Ishikawa (cell line): ENCODE data around the gene DOCK3.

Source experiments
- CEBPB ChIP-seq: IDR thresholded peaks from 2 replicates; pipeline ENCODE4 v1.6.1; 2012
- CREB1 ChIP-seq: IDR thresholded peaks from 2 replicates; pipeline ENCODE4 v1.6.1; 2012; ENCODE audit warnings: low read depth
- EGR1 ChIP-seq: IDR thresholded peaks from 2 replicates; pipeline ENCODE4 v1.6.1; 2012
- EP300 ChIP-seq: IDR thresholded peaks from 2 replicates; pipeline ENCODE4 v1.6.1; 2012; ENCODE audit warnings: borderline replicate concordance
- FOXM1 ChIP-seq: IDR thresholded peaks from 2 replicates; pipeline ENCODE4 v1.6.1; 2012; ENCODE audit warnings: low read depth, borderline replicate concordance
- MAX ChIP-seq: IDR thresholded peaks from 2 replicates; pipeline ENCODE4 v1.6.1; 2012
- NFIC ChIP-seq: IDR thresholded peaks from 2 replicates; pipeline ENCODE4 v1.6.1; 2012
- RAD21 ChIP-seq: IDR thresholded peaks from 2 replicates; pipeline ENCODE4 v1.6.1; 2012; ENCODE audit warnings: low read depth
- REST ChIP-seq: IDR thresholded peaks from 2 replicates; pipeline ENCODE4 v1.6.1; 2012; ENCODE audit warnings: low read depth, mild to moderate bottlenecking
- TAF1 ChIP-seq: IDR thresholded peaks from 2 replicates; pipeline ENCODE4 v1.6.1; 2012; ENCODE audit warnings: low read depth, mild to moderate bottlenecking
- TCF12 ChIP-seq: IDR thresholded peaks from 2 replicates; pipeline ENCODE4 v1.6.1; 2012; ENCODE audit warnings: low read depth
- TEAD4 ChIP-seq: IDR thresholded peaks from 2 replicates; pipeline ENCODE4 v1.6.1; 2012
- USF1 ChIP-seq: IDR thresholded peaks from 2 replicates; pipeline ENCODE4 v1.6.1; 2012
- YY1 ChIP-seq: IDR thresholded peaks from 2 replicates; pipeline ENCODE4 v1.6.1; 2012; ENCODE audit warnings: low read depth
- ZBTB7A ChIP-seq: IDR thresholded peaks from 2 replicates; pipeline ENCODE4 v1.6.1; 2012; ENCODE audit warnings: low read depth

DOCK3 gene

GRCh38 chr3:51358981-51359380 is 684.3 kb downstream of the DOCK3 start:
- TF ChIP-seq RAD21 (no peak), TCF12 (no peak), ZBTB7A (no peak), EP300 (no peak), TAF1 (no peak), EGR1 (no peak)

DNA sequence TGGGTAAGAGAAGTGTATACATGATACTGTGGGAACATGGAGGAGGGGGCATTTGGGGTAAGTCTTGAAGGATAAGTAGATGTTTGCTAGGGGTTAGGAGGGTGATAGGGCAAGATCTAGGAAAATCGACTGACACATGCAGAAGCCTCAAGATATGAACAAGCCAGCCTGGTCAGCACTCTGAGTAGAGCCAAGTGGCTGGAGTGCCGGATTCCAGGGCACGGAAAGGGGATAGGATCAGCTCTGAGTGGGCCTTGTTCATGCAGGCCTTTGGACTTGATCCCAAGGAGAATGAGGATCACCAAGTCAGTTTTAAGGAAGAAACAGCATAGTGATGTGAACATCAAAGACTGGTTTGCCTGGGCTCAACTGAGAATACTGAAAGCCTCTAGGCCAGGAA is 686.1 kb downstream of the DOCK3 start:
- TF ChIP-seq RAD21 (no peak), CEBPB (no peak), USF1 (no peak), TEAD4 (no peak), NFIC (no peak), YY1 (no peak), MAX (no peak), TCF12 (no peak), REST (no peak), TAF1 (no peak), CREB1 (no peak), FOXM1 (no peak), EP300 (no peak), EGR1 (no peak), ZBTB7A (no peak)

GRCh38 chr3:51361746-51362145 is 687.0 kb downstream of the DOCK3 start:
- TF ChIP-seq ZBTB7A (no peak), CEBPB (no peak), RAD21 (no peak), NFIC (no peak), YY1 (no peak), CREB1 (no peak), TAF1 (no peak), FOXM1 (no peak), MAX (no peak), EGR1 (no peak), REST (no peak), USF1 (no peak), TEAD4 (no peak), EP300 (no peak)

GRCh38 chr3:51362476-51362875 is 687.7 kb downstream of the DOCK3 start:
- TF ChIP-seq YY1, result no peak
- no peak for TF ChIP-seq MAX
- TF ChIP-seq CEBPB, result no peak
- no peak for TF ChIP-seq FOXM1
- TF ChIP-seq EP300, result no peak
- no peak for TF ChIP-seq CREB1

DNA sequence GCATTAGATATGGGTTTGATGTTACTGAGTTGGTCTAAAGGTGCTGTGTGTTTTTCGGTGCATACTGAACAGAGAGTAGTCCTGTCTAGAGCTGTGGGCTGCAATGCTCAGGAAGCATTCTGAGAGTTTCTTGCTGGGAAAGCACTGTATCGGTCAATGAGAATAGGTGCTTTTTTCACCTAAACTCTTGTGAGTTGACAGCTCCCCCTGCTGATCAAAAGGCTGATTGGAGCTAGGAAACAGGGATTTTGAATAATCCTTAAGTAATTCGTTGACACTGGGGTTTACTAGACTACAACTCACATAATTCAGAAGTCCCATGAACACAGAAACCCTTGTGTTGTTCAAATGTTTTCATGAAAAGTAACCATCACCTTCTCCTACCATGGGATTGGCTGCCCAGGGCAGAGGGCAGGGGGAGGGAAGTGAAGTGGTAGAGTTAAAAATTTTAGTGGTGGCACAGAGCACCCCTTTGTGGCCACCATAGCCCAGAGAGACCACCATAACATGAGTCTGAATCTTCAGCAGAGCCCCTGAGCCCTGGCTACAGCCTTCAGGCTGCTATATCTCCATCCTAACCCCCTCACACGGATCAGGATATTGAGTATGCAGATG is 697.3 kb downstream of the DOCK3 start:
- peak; percentile 91 for TF ChIP-seq RAD21
- no peak for TF ChIP-seq NFIC

DNA sequence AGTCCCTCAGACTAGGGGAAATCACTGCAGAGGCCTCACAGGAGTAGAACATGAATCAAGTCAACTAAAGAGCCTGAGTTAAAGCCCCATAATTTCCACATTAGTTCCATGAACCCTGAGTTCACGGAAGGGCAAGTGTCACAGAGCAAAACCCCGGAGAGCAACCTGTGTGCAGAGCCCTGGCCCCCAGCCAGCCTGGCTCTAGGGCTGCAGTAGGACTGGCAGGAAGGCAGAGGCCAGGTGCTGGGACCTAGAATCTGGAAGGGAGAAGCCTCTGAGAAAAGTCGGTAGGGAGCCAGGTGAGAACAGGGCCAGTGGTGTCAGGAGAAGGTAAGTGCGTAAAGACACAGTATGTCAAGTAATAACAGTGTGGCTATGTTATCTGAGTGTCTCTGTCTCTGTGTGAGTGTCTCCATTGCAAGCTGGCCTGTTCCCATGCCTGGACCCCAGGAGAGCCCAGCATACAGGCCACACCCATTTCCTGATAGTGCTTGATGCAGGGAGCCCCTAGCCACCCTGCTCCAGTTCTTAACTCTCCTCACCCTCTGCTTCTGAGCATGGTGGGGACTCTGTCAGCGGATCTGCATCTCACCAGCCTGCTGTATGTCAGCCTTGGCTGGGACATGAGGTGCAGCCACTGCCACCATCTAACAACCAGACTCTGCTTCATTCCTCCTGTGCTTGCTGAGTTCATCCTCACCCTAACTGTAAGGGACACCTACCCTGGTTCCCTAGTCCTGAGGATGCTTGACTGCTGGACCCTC is 699.1 kb downstream of the DOCK3 start:
- TF ChIP-seq RAD21, result no peak
- TF ChIP-seq ZBTB7A, result no peak
- no peak for TF ChIP-seq REST
- no peak for TF ChIP-seq CEBPB
- no peak for TF ChIP-seq TCF12
